ENCODE results near the gene TANC2.

Gene TANC2

GRCh38 chr17:62965686-62966425 lies at the start of gene TANC2:
Gene TANC2 (plus strand): TSS chr17:62966235. CDS start chr17:63009560, 43,325 bp downstream.
- in situ Hi-C loops (cut with MboI; ENCODE audit: low sequenced_read_pairs) = loop anchor here (25.0 kb wide), 1 partner anchor 254 kb away; no protein-coding TSS in a partner anchor

- in situ Hi-C loops (cut with MboI; ENCODE audit: low sequenced_read_pairs) = no loop called here
These were observed 49.1 kb upstream of the TANC2 start for GRCh38 chr17:62916684-62917571.

GRCh38 chr17:62919388-62919787 lies 46.6 kb upstream of the TANC2 start:
- in situ Hi-C loops (cut with MboI; ENCODE audit: low sequenced_read_pairs) = no loop called here

GRCh38 chr17:62920300-62920699 lies 45.7 kb upstream of the TANC2 start:
- in situ Hi-C loops (cut with MboI; ENCODE audit: low sequenced_read_pairs) = no loop called here

GRCh38 chr17:62921817-62922216 lies 44.2 kb upstream of the TANC2 start:
- in situ Hi-C loops (cut with MboI; ENCODE audit: low sequenced_read_pairs) = no loop called here

GRCh38 chr17:62923258-62924150 lies 42.5 kb upstream of the TANC2 start:
- in situ Hi-C loops (cut with MboI; ENCODE audit: low sequenced_read_pairs) = no loop called here

- in situ Hi-C loops (cut with MboI; ENCODE audit: low sequenced_read_pairs) = no loop called here
These were observed 40.7 kb upstream of the TANC2 start for GRCh38 chr17:62925267-62925836.

GRCh38 chr17:62927083-62927482 lies 39.0 kb upstream of the TANC2 start:
- in situ Hi-C loops (cut with MboI; ENCODE audit: low sequenced_read_pairs) = no loop called here

- in situ Hi-C loops (cut with MboI; ENCODE audit: low sequenced_read_pairs) = no loop called here
These were observed 36.7 kb upstream of the TANC2 start for GRCh38 chr17:62929320-62929719.

GRCh38 chr17:62931101-62931500 lies 34.9 kb upstream of the TANC2 start:
- in situ Hi-C loops (cut with MboI; ENCODE audit: low sequenced_read_pairs) = no loop called here

- in situ Hi-C loops (cut with MboI; ENCODE audit: low sequenced_read_pairs) = no loop called here
These were observed 32.3 kb upstream of the TANC2 start for GRCh38 chr17:62933501-62934385.

GRCh38 chr17:62935098-62935497 lies 30.9 kb upstream of the TANC2 start:
- in situ Hi-C loops (cut with MboI; ENCODE audit: low sequenced_read_pairs) = no loop called here

- in situ Hi-C loops (cut with MboI; ENCODE audit: low sequenced_read_pairs) = no loop called here
These were observed 30.5 kb upstream of the TANC2 start for GRCh38 chr17:62935523-62935922.

- in situ Hi-C loops (cut with MboI; ENCODE audit: low sequenced_read_pairs) = no loop called here
These were observed 28.4 kb upstream of the TANC2 start for GRCh38 chr17:62937606-62938005.

GRCh38 chr17:62941358-62941991 lies 24.6 kb upstream of the TANC2 start:
- in situ Hi-C loops (cut with MboI; ENCODE audit: low sequenced_read_pairs) = no loop called here

- in situ Hi-C loops (cut with MboI; ENCODE audit: low sequenced_read_pairs) = no loop called here
These were observed 17.7 kb upstream of the TANC2 start for GRCh38 chr17:62948370-62948769.

GRCh38 chr17:62949036-62949435 lies 17.0 kb upstream of the TANC2 start:
- in situ Hi-C loops (cut with MboI; ENCODE audit: low sequenced_read_pairs) = no loop called here

- in situ Hi-C loops (cut with MboI; ENCODE audit: low sequenced_read_pairs) = loop anchor here (25.0 kb wide), 1 partner anchor 238 kb away; no protein-coding TSS in a partner anchor
These were observed 16.0 kb upstream of the TANC2 start for GRCh38 chr17:62950067-62950466.

- in situ Hi-C loops (cut with MboI; ENCODE audit: low sequenced_read_pairs) = loop anchor here (25.0 kb wide), 1 partner anchor 244 kb away; no protein-coding TSS in a partner anchor
These were observed 10.1 kb upstream of the TANC2 start for GRCh38 chr17:62955841-62956352.
